Measurements from ENCODE around the gene LRP5. TPM values are rescaled to one million over a fixed set of nuclear protein-coding genes. Genes with fewer than 3 reads are reported as not detected.

LRP5 gene
- total RNA-seq, 4 donors from 2014 or later = 45.8 to 75.5 (median 54.3) TPM

DNA sequence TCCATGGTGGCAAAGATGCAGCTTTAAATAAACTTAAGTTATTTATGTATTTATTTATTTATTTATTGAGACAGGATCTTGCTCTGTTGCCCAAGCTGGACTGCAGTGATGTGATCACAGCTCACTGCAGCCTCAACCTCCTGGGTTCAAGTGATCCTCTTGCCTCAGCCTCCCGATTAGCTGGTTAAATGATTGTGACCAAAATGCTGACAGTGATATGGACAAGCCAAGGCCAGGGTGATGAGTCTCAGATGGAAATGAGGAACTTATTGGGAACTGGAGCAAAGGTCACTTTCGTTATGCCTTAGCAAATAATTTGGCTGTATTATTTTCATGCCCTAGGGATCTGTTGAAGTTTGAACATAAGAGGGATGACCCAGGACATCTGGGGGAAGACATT is 9.3 kb upstream of the LRP5 start:
- Histone ChIP-seq H3K4me1 (peaks cover 4 to 5% of the 10 kb centered on the region in 2 donors), H3K36me3 (no peaks in the 10 kb centered on the region), H3K4me3 (replicated peaks in 1 of 3) (no peak overlapping the region), H3K27ac (no peak overlapping the region), H3K27me3 (no peaks in the 10 kb centered on the region), H3K9me3 (no peaks in the 10 kb centered on the region)
- WGBS, 2 donors = 73 to 95% methylated on average over 2 of the region's 2 CpGs
- no peak for DNase-seq
- intact Hi-C loops (cut with DNase I) = no loop called here
- TF ChIP-seq CTCF (IDR thresholded peaks at IDR 0.05) = no peak
- TF ChIP-seq POLR2A (IDR thresholded peaks at IDR 0.05) = no peak

DNA sequence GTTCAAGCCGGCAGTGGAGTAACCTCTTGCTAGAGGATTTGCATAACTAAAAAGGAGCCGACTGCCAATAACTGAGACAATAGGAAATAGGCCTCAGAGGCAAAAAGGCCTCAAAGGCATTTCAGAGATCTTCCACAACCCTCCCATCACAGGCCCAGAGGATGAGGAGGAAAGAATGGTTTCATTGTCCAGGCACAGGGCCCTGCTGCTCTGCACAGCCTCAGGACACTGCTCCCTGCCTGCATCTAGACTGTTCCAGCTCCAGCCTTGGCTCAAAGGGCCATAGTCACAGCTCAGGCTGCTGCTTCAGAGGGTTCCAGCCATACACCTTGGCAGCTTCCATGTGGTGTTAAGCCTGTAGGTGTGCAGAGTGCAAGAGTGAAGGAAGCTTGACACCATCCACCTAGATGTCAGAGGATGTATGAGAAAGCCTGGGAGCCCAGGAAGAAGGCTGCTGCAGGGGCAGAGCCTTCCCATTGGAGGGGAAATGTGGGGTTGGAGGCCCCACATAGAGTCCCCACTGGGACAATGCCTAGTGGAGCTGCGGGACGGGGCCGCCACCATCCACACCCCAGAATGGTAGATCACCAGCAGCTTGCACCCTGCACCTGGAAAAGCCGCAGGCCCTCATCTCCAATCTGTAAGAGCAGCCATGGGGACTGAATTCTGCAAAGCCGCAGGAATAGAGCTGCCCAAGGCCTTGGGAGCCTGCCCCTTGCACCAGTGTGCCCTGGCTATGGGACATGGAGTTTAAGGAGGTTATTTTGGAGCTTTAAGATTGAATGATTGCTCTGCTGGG is 8.2 kb upstream of the LRP5 start:
- H3K27ac ChIP-seq = no peak overlapping the region
- 95 to 96% methylated on average over 7 of the region's 7 CpGs for WGBS, 2 donors
- DNase-seq = no peak
- no peak for TF ChIP-seq POLR2A (IDR thresholded peaks at IDR 0.05)
- no peak for TF ChIP-seq CTCF (IDR thresholded peaks at IDR 0.05)
- intact Hi-C loops (cut with DNase I) = no loop called here
- H3K36me3 ChIP-seq = no peaks in the 10 kb centered on the region
- no peaks in the 10 kb centered on the region for H3K27me3 ChIP-seq
- no peaks in the 10 kb centered on the region for H3K9me3 ChIP-seq
- no peak overlapping the region for H3K4me3 ChIP-seq (replicated peaks in 1 of 3)
- H3K4me1 ChIP-seq = no peaks in the 10 kb centered on the region

- 92 to 97% methylated on average over 3 of the region's 3 CpGs for whole genome bisulfite sequencing, 2 donors
- H3K9me3 ChIP-seq = no peaks in the 10 kb centered on the region
- intact Hi-C loops (cut with DNase I) = no loop called here
Observed at GRCh38 chr11:68306636-68307035, 5.8 kb upstream of the LRP5 start.

GRCh38 chr11:68308068-68308467 is 4.3 kb upstream of the LRP5 start:
- H3K36me3 ChIP-seq = no peaks in the 10 kb centered on the region
- intact Hi-C loops (cut with DNase I) = no loop called here
- no peaks in the 10 kb centered on the region for H3K9me3 ChIP-seq
- H3K27me3 ChIP-seq = no peaks in the 10 kb centered on the region
- no peak for DNase-seq
- H3K4me3 ChIP-seq (replicated peaks in 1 of 3) = no peak overlapping the region
- H3K4me1 ChIP-seq = no peaks in the 10 kb centered on the region
- H3K27ac ChIP-seq = no peak overlapping the region
- TF ChIP-seq CTCF (IDR thresholded peaks at IDR 0.05) (no peak), POLR2A (IDR thresholded peaks at IDR 0.05) (no peak)
- 87 to 90% methylated on average over 6 to 7 of the region's 11 CpGs for WGBS, 2 donors

More at GRCh38 chr11:68306636-68307035, 5.8 kb upstream of the LRP5 start:
- H3K4me1 ChIP-seq = no peaks in the 10 kb centered on the region
- TF ChIP-seq POLR2A (IDR thresholded peaks at IDR 0.05) (no peak), CTCF (IDR thresholded peaks at IDR 0.05) (no peak)
- no peaks in the 10 kb centered on the region for H3K36me3 ChIP-seq
- no peak overlapping the region for H3K4me3 ChIP-seq (replicated peaks in 1 of 3)
- no peaks in the 10 kb centered on the region for H3K27me3 ChIP-seq
- DNase-seq = no peak
- no peak overlapping the region for H3K27ac ChIP-seq

- WGBS, 2 donors = 84 to 89% methylated on average over 2 of the region's 2 CpGs
- no peak for DNase-seq
- intact Hi-C loops (cut with DNase I) = loop anchor here (5.0 kb wide), 1 partner anchor 73 kb away; no protein-coding TSS in a partner anchor
Observed at GRCh38 chr11:68309621-68310185, 2.7 kb upstream of the LRP5 start.

More at GRCh38 chr11:68309621-68310185, 2.7 kb upstream of the LRP5 start:
- H3K36me3 ChIP-seq = no peaks in the 10 kb centered on the region
- peaks cover 12 to 16% of the 10 kb centered on the region in 2 donors for H3K4me1 ChIP-seq
- no peaks in the 10 kb centered on the region for H3K27me3 ChIP-seq
- no peak for TF ChIP-seq POLR2A (IDR thresholded peaks at IDR 0.05)
- TF ChIP-seq CTCF (IDR thresholded peaks at IDR 0.05) = no peak
- no peak overlapping the region for H3K27ac ChIP-seq
- H3K9me3 ChIP-seq = no peaks in the 10 kb centered on the region
- H3K4me3 ChIP-seq (replicated peaks in 1 of 3) = no peak overlapping the region

Measured in thyroid gland (tissue), 4 donors.